Mesodermal cell (in vitro differentiated cells): ENCODE data around the gene MAGEA9B. TPM values are rescaled to one million over a fixed set of nuclear protein-coding genes. Genes with fewer than 3 reads are reported as not detected.
"Not testable (repeated sequence)": the region's sequence is repeated elsewhere in the genome, so short reads cannot be mapped to it uniquely, and the experiment has no call there.

Experiments used
- H3K27ac ChIP-seq: 2 replicates; pipeline ENCODE4 v1.7.0; 2013; ENCODE audit warnings: mild to moderate bottlenecking, low read depth, low read length, moderate library complexity; ENCODE audit not compliant: severe bottlenecking
- H3K36me3 ChIP-seq: 2 replicates; pipeline ENCODE4 v1.7.1; 2013; ENCODE audit warnings: mild to moderate bottlenecking, low read length, moderate library complexity; ENCODE audit not compliant: control insufficient read depth, insufficient read depth
- H3K4me1 ChIP-seq: one replicate; pipeline ENCODE4 v1.7.1; 2013; ENCODE audit warnings: mild to moderate bottlenecking, low read length; ENCODE audit not compliant: insufficient read depth, control insufficient read depth, poor library complexity, severe bottlenecking
- H3K4me3 ChIP-seq: 2 replicates; pipeline ENCODE4 v1.7.0; 2013; ENCODE audit warnings: low read length, control low read depth, mild to moderate bottlenecking; ENCODE audit not compliant: insufficient read depth, poor library complexity, severe bottlenecking; ENCODE audit errors: extremely low read depth
- H3K9me3 ChIP-seq: 2 replicates; pipeline ENCODE4 v1.7.1; 2013; ENCODE audit warnings: mild to moderate bottlenecking, low read length, moderate library complexity; ENCODE audit not compliant: control insufficient read depth
- WGBS, 2 experiments: methylation state at CpG; one replicate each; pipeline ENCODE4 v1.1.5; 2013; ENCODE audit warnings: missing lambda C conversion rate in 2 of 2; ENCODE audit not compliant: insufficient coverage in 2 of 2; 5-methylcytosine and 5-hydroxymethylcytosine counted together
- polyA plus RNA-seq, 2 experiments: library from polyadenylated mRNA; stranded (reverse); fragments of 50-300 nt; gene quantifications; one replicate each; pipeline ENCODE4 v1.2.3, GENCODE V29; 2013

Gene MAGEA9B
- not detected for polyA plus RNA-seq (2013, experiment 1 of 2)
- polyA plus RNA-seq (2013, experiment 2 of 2) = not detected

- H3K4me1 ChIP-seq, H3K36me3 ChIP-seq: not testable (repeated sequence)
- WGBS, 2 experiments = no CpG with 5 or more reads among the region's 12 CpGs
Observed at GRCh38 chrX:149587359-149587758, at the start of gene MAGEA9B. MAGEA9B (minus strand) TSS chrX:149587459; CDS start chrX:149583179, 4,280 bp downstream.

GRCh38 chrX:149633511-149633910, 46.3 kb upstream of the MAGEA9B start:
- no peak overlapping the region for H3K27ac ChIP-seq
- no peak overlapping the region for H3K4me3 ChIP-seq
- H3K36me3 ChIP-seq = peaks cover 4% of the 10 kb centered on the region
- no peaks in the 10 kb centered on the region for H3K9me3 ChIP-seq
- peaks cover 6% of the 10 kb centered on the region for H3K4me1 ChIP-seq

More at GRCh38 chrX:149587359-149587758, at the start of gene MAGEA9B:
- H3K9me3 ChIP-seq, H3K27ac ChIP-seq, H3K4me3 ChIP-seq: not testable (repeated sequence)

- Histone ChIP-seq H3K4me1 (peaks cover 6% of the 10 kb centered on the region), H3K4me3 (peak within 1 kb of the TSS; percentile 61), H3K36me3 (peaks cover 10% of the 10 kb centered on the region), H3K9me3 (no peaks in the 10 kb centered on the region), H3K27ac (no peak within 1 kb of the TSS)
- 0% methylated on average over 7 to 27 of the region's 102 CpGs for WGBS, 2 experiments
Observed at GRCh38 chrX:149631234-149632165, 44.2 kb upstream of the MAGEA9B start, which contains the start of gene TMEM185A. TMEM185A (minus strand) TSS chrX:149631792; CDS start chrX:149631580, 212 bp downstream.

- Histone ChIP-seq H3K36me3 (peaks cover 10% of the 10 kb centered on the region), H3K27ac (no peak overlapping the region), H3K4me1 (peaks cover 14% of the 10 kb centered on the region), H3K9me3 (no peaks in the 10 kb centered on the region), H3K4me3 (peak overlapping the region; percentile 61)
- WGBS, 2 experiments = 2% methylated on average over 11 of the region's 16 CpGs; no CpG with 5 or more reads in 1 of the 2 experiments
Observed at GRCh38 chrX:149630681-149631233, 43.5 kb upstream of the MAGEA9B start.

GRCh38 chrX:149629730-149630387, 42.6 kb upstream of the MAGEA9B start:
- WGBS, 2 experiments = 66% methylated on average over 3 of the region's 5 CpGs; no CpG with 5 or more reads in 1 of the 2 experiments
- Histone ChIP-seq H3K36me3 (peaks cover 10% of the 10 kb centered on the region), H3K27ac (no peak overlapping the region), H3K4me3 (peak overlapping the region; percentile 61), H3K9me3 (no peaks in the 10 kb centered on the region), H3K4me1 (peaks cover 14% of the 10 kb centered on the region)

GRCh38 chrX:149628768-149629167, 41.5 kb upstream of the MAGEA9B start:
- Histone ChIP-seq H3K36me3 (peaks cover 10% of the 10 kb centered on the region), H3K4me3 (no peak overlapping the region), H3K4me1 (peaks cover 14% of the 10 kb centered on the region), H3K9me3 (no peaks in the 10 kb centered on the region), H3K27ac (no peak overlapping the region)
- WGBS, 2 experiments = no CpG with 5 or more reads among the region's 2 CpGs

GRCh38 chrX:149628280-149628679, 41.0 kb upstream of the MAGEA9B start:
- Histone ChIP-seq H3K4me1 (peaks cover 14% of the 10 kb centered on the region), H3K36me3 (peaks cover 10% of the 10 kb centered on the region), H3K4me3 (no peak overlapping the region), H3K27ac (no peak overlapping the region), H3K9me3 (no peaks in the 10 kb centered on the region)
- 100% methylated on average over 1 of the region's 3 CpGs; no CpG with 5 or more reads in 1 of the 2 experiments for whole genome bisulfite sequencing, 2 experiments

- H3K4me3 ChIP-seq, H3K27ac ChIP-seq: not testable (repeated sequence)
Observed at GRCh38 chrX:149626829-149627228, 39.6 kb upstream of the MAGEA9B start.

GRCh38 chrX:149619662-149620061, 32.4 kb upstream of the MAGEA9B start:
- WGBS, 2 experiments = no CpG with 5 or more reads among the region's 1 CpG
- not testable (repeated sequence) for H3K36me3 ChIP-seq, H3K9me3 ChIP-seq

More at GRCh38 chrX:149626829-149627228, 39.6 kb upstream of the MAGEA9B start:
- WGBS, 2 experiments = 60% methylated on average over 3 of the region's 8 CpGs; no CpG with 5 or more reads in 1 of the 2 experiments
- H3K36me3 ChIP-seq, H3K9me3 ChIP-seq: not testable (repeated sequence)
- H3K4me1 ChIP-seq = peaks cover 14% of the 10 kb centered on the region

GRCh38 chrX:149618871-149619270, 31.6 kb upstream of the MAGEA9B start:
- Histone ChIP-seq H3K27ac (no peak overlapping the region), H3K36me3 (peaks cover 3% of the 10 kb centered on the region), H3K4me3 (no peak overlapping the region), H3K4me1 (no peaks in the 10 kb centered on the region), H3K9me3 (peaks cover 5% of the 10 kb centered on the region)
- WGBS, 2 experiments = no CpG with 5 or more reads among the region's 3 CpGs

More at GRCh38 chrX:149619662-149620061, 32.4 kb upstream of the MAGEA9B start:
- H3K4me1 ChIP-seq, H3K4me3 ChIP-seq, H3K27ac ChIP-seq: not testable (repeated sequence)
